ENCODE results near the gene H1-8.
"Not testable (repeated sequence)": the region's sequence is repeated elsewhere in the genome, so short reads cannot be mapped to it uniquely, and the experiment has no call there.

Gene H1-8

GRCh38 chr3:129533406-129533805 is 9.6 kb upstream of the H1-8 start:
- no peak for DNase-seq (ENCODE audit: low read depth)

DNA sequence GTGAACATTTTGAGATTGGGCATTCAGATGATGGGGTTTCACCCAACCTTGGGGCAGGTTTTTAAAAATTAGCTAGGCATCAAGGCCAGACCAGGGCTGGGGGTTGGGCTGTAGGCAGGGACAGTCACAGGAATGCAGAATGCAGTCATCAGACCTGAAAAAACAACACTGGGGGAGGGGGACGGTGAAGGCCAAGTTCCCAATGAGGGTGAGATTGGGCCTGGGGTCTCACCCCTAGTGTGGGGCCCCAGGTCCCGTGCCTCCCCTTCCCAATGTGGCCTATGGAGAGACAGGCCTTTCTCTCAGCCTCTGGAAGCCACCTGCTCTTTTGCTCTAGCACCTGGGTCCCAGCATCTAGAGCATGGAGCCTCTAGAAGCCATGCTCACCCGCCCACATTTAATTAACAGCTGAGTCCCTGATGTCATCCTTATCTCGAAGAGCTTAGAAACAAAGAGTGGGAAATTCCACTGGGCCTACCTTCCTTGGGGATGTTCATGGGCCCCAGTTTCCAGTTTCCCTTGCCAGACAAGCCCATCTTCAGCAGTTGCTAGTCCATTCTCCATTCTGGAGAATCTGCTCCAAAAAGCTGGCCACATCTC is 8.4 kb upstream of the H1-8 start:
- DNase-seq (ENCODE audit: low read depth) = no peak

DNA sequence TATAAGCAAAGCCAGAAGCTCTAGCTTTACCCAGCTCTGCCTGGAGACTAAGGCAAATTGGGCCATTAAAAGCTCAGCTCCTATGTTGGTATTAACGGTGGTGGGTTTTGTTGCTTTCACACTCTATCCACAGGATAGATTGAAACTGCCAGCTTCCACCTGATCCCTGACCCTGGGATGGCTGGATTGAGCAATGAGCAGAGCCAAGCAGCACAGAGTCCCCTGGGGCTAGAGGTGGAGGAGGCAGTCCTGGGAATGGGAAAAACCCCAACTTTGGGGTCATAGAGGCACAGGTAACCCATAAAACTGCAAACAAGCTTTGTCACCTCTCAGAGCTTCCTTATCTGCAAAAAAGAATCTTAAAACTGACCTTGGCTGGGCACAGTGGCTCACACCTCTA is 7.9 kb upstream of the H1-8 start:
- no peak for DNase-seq (ENCODE audit: low read depth)

DNA sequence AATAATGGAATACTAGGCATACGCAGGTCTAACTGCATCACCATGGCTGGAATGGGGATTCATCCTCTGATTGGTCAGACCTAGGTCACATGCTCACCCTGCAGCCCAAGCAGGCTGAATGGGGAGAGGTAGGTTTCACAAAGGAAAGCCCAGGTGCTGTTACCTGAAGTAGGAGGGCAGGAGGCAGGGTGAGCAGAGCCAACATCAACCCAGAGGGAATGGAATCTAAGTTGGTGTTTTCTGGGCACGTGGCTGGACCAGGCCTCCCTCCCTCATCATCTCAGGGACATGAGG is 6.7 kb upstream of the H1-8 start:
- no peak for DNase-seq (ENCODE audit: low read depth)

- no peak for DNase-seq (ENCODE audit: low read depth)
These were observed 6.2 kb upstream of the H1-8 start for GRCh38 chr3:129536804-129537203.

DNA sequence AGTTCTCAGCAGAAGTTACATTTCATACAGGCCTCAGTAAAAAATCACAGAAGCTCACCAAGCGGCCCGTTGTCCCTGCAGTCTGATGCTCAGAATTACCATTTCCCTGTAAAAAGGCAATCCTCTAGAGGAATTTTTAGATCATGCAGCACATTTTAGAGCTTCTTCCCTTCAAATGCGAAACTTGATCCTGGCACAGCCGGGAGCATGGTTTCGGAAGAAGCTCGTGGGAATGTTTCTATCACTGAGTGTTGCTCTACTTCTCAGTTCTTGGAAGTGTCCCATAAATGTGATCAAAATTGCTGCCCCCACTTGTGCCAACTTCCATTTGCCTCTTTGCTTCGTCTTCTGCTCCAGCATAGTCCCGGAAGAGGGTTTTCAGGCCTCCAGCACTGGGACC is 3.8 kb upstream of the H1-8 start:
- DNase-seq (ENCODE audit: low read depth) = peak; percentile 48

DNA sequence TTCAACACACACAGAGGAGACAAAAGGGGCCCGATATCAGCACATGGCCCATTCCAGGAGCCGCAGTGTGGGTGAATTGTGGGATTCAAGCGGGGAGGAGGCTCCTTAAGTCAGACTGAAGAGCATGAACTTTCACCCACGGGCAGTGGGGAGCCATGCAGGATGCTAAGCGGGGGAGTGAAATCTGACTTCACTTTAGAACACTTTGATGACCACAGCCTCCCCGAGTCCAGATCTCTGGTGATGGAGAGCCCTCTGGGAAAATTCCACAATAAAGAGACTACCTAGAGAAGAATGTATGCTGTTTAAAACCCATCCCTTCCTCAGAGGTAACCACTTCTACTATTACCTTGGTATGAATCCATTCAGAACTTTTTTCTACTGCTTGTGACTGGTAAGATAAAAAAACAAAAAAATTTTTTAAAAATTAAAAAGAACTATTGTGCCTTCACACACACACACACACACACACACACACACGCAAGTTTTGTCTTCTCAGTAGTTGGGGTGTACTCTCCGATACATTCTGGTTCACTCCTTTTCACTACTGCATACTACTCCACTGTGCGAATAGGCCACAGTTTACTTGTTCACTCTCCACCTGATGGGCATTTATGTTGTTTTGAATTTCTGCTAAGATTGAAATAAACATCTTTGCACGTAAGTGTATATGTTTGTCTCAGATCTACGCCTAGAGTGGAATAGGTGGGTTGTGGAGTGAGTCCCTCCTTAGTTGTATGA is 2.0 kb upstream of the H1-8 start:
- DNase-seq (ENCODE audit: low read depth) = no peak

DNA sequence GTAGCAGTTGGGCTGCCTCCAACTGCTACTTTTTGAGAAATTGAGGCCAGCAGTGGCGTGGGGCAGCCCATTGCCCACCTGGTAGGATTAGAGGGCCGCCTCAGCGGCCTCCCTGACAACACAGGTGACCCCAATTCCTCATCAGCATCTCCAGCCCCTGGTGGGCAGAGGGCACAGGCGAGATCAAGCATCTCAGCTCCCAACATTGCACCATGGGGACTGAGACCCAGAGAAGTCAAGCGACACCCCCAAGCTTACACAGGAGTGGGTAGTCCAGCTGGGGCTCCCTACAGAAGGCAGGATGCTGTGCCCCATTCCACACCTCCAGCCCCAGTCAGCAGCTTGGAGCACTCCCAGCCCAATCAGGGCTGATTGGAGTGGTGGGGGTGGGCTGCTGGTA is 228 bp upstream of the H1-8 start:
- no peak for DNase-seq (ENCODE audit: low read depth)

DNA sequence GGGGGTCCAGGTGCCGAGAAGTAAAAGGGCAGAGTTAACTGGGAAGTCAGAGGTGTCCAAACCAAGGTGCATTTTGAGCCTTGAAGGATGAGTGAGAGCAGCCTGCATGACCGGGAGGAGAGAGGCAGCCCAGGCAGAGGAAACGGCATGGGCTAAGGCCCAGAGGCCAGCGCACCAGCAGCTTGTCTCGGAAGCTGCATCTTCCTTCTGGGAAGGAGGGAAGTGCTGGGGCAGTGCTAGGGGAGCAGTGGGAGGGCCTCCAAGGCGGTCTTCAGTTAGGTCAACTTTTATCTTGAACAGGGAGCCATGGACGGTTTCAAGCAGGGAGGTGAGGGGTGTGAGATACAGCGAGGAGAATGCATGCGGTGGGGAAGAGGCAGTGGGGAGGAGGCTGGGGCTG is 1.0 kb downstream of the H1-8 start:
- no peak for DNase-seq (ENCODE audit: low read depth)

GRCh38 chr3:129545951-129546350 is 3.0 kb downstream of the H1-8 start:
- not testable (repeated sequence) for DNase-seq (ENCODE audit: low read depth)

DNA sequence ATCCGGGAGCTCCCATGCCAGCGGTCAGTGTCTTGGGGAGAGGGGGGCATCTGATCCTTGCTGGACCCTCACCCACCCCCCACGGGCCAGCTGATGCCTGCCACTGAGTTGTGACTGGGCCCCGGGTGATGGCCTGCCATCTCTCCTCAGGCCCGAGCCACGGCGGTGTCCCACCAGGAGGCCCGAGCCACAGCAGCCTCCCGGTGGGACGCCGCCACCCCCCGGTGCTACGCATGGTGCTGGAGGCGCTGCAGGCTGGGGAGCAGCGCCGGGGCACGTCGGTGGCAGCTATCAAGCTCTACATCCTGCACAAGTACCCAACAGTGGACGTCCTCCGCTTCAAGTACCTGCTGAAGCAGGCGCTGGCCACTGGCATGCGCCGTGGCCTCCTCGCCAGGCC is 4.3 kb downstream of the H1-8 start:
- DNase-seq (ENCODE audit: low read depth) = no peak

DNA sequence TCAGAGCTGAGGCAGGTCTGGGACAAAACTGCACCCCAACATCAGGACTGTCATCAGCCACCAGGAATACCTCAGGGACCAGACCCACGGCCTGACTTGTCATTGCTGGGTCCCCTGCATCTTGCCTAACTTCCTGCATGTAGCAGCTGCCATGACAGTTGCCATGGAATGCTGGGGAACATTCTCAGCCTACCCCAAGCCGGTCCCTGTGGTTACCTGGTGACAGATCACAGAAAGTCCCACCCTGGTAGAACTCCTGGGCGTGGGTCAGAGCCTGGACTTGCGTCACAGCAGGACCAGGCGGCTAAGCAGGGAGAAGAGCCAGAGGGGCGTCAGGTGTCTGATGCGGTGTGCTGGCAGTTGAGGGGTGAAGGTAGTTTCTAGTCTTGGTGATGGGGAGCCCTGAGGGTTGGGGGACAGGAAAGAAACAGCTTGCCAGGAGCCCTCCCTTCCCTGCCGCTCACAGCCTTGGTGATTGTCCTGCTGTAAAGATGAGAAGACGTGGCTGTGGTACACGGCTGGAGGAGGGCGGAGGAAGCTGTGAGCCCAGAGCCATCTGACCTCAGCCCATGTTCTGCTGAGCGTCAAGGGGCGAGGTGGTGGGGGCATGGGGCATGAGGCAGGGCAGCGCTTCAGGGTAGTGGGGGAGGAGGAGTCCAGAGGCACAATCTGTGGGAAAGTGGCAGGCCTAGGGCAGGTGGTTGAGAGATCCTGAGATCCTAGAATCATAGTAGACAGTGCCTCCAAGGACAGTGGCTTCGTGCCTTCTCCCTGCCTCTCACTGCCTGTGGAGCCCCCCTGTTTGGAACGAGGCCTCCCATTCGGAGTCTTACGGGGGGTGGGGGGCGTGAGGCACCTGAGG is 5.4 kb downstream of the H1-8 start:
- DNase-seq (ENCODE audit: low read depth) = no peak

DNA sequence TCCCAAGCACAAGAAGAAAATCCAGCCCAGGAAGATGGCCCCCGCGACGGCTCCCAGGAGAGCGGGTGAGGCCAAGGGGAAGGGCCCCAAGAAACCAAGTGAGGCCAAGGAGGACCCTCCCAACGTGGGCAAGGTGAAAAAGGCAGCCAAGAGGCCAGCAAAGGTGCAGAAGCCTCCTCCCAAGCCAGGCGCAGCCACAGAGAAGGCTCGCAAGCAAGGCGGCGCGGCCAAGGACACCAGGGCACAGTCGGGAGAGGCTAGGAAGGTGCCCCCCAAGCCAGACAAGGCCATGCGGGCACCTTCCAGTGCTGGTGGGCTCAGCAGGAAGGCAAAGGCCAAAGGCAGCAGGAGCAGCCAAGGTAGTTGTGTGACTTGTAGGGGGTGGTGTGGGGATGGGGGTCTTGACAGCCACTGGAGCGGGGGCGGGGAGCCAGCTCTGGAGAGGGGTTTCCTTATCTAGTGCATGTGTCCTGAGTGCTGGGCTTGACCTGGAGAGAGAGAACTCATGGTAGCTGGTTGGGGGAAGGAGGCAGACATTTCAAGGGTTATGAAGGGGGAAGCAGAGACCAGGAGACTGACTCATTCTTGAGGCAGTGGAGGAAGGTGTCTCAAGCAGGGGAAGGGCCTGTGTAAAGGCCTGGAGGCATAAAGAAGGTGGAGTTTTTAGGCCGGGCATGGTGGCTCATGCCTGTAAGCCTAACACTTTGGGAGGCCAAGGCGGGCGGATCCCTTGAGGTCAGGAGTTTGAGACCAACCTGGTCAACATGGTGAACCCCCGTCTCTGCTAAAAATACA is 6.2 kb downstream of the H1-8 start:
- no peak for DNase-seq (ENCODE audit: low read depth)

GRCh38 chr3:129549805-129550204 is 6.8 kb downstream of the H1-8 start:
- DNase-seq (ENCODE audit: low read depth) = no peak

DNA sequence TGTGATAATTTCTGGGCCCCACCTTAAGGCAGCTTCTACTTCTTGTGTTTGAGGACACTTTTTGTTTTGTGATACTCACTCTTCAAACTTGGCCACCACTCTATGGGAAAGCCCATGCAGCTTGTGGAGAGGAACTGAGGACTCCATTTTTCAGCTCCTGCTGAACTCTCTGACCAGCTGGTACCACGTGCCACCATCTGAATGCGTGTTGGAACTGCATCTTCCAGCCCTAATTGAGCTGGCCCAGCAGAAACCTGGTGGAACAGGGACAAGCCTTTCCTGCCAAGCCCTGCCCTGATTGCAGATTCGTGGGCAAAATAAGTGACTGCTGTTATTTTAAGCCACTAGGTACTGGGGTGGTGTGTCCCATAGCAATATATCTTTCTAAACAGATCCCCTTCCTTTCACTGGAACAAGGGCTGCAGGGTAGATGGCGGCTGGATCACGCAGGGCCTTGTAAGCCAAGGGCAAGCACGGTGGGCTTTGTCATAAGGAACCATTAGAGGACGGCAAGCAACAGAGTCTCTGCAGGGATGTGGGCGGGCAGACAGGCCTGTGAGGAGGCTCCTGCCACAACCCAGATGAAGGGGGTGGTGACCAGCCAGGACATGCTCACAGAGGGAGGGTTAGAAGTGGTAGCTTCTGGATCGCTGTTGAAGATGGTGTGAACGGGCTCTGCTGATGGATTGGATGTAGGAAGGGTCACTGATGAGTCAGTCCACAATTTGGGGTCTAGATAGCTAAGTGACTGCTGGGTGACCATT is 9.5 kb downstream of the H1-8 start:
- DNase-seq (ENCODE audit: low read depth) = peak; percentile 35

DNA sequence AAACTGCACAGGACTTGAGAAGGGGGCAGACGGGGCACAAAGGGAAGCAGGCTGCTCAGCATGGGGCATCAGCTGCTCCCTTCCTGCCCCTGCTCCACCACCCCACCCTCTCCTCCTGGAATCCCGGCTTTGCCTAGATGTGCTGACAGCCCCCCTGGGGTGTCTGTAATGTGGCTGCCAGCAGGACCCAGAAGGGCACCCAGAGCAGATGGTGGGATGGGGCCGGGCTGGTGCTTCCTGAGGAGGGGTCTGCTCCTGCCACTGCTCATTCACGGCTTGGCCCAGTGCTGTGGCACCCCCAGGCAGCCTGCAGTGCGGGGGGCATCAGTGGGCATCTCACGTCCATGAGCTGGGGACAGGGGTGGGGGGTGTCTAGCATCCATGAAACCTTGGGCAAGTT is 10.2 kb downstream of the H1-8 start:
- DNase-seq (ENCODE audit: low read depth) = no peak

- no peak for DNase-seq (ENCODE audit: low read depth)
These were observed 10.7 kb downstream of the H1-8 start for GRCh38 chr3:129553719-129554118.

GRCh38 chr3:129554356-129555152 is 11.6 kb downstream of the H1-8 start:
- peak; percentile 31 for DNase-seq (ENCODE audit: low read depth)

GRCh38 chr3:129555153-129555550 is 12.2 kb downstream of the H1-8 start:
- DNase-seq (ENCODE audit: low read depth) = no peak

- DNase-seq (ENCODE audit: low read depth) = no peak
These were observed 12.8 kb downstream of the H1-8 start for GRCh38 chr3:129555616-129556357.
